ENCODE data around the gene SLC19A2.

The SLC19A2 gene

GRCh38 chr1:169474302-169474995 is 11.3 kb downstream of the SLC19A2 start:
- DNase-seq: no peak

- no peak for DNase-seq
Measured at GRCh38 chr1:169473347-169473746, 12.4 kb downstream of the SLC19A2 start.

- no peak for DNase-seq
Measured at GRCh38 chr1:169472738-169473137, 13.0 kb downstream of the SLC19A2 start.

GRCh38 chr1:169468982-169469381 is 16.8 kb downstream of the SLC19A2 start:
- DNase-seq: no peak

- DNase-seq: no peak
Measured at GRCh38 chr1:169466259-169467230, 19.2 kb downstream of the SLC19A2 start.

GRCh38 chr1:169465281-169465680 is 20.5 kb downstream of the SLC19A2 start:
- DNase-seq: no peak

GRCh38 chr1:169462385-169462784 is 23.4 kb downstream of the SLC19A2 start:
- DNase-seq: no peak

GRCh38 chr1:169461390-169462000 is 24.2 kb downstream of the SLC19A2 start:
- DNase-seq: no peak

- DNase-seq: no peak
Measured at GRCh38 chr1:169460191-169460833, 25.4 kb downstream of the SLC19A2 start.

GRCh38 chr1:169457443-169457842 is 28.3 kb downstream of the SLC19A2 start:
- DNase-seq: no peak

GRCh38 chr1:169456029-169456428 is 29.7 kb downstream of the SLC19A2 start:
- DNase-seq: no peak

- DNase-seq: no peak
Measured at GRCh38 chr1:169452921-169453320, 32.8 kb downstream of the SLC19A2 start.

GRCh38 chr1:169451218-169451824 is 34.4 kb downstream of the SLC19A2 start:
- DNase-seq: no peak

GRCh38 chr1:169443923-169444322 is 41.8 kb downstream of the SLC19A2 start:
- no peak for DNase-seq

- DNase-seq: no peak
Measured at GRCh38 chr1:169427081-169427641, 58.6 kb downstream of the SLC19A2 start, which contains the start of gene CCDC181. TSS of gene CCDC181 (minus strand) at chr1:169427474. CDS start at chr1:169424927, 2,547 bp downstream.

GRCh38 chr1:169426174-169426705 is 59.5 kb downstream of the SLC19A2 start:
- no peak for DNase-seq

GRCh38 chr1:169421309-169421708 is 64.4 kb downstream of the SLC19A2 start:
- DNase-seq: no peak

- no peak for DNase-seq
Measured at GRCh38 chr1:169414952-169415351, 70.8 kb downstream of the SLC19A2 start.

Measured in NCI-H2029 (cell line).